H54 (cell line): ENCODE measurements around the gene ADAMTS2.

ENCODE experiments used
- DNase-seq: peaks from one replicate; pipeline ENCODE4 v3.0.0; 2011; ENCODE audit warnings: low spot score, mixed read lengths; ENCODE audit not compliant: insufficient read length
- FAIRE-seq: peaks from 3 replicates; lab custom pipeline; 2011; peaks lifted over from hg19 to GRCh38; lab: Jason Lieb, UNC
- POLR2A ChIP-seq: IDR thresholded peaks from 2 replicates; pipeline ENCODE4 v1.6.1; 2011; ENCODE audit warnings: low read depth, mild to moderate bottlenecking, low read length

The ADAMTS2 gene

GRCh38 chr5:179120951-179121666, 224.2 kb downstream of the ADAMTS2 start:
- FAIRE-seq = no peak

GRCh38 chr5:179120421-179120861, 224.8 kb downstream of the ADAMTS2 start:
- no peak for FAIRE-seq
- TF ChIP-seq POLR2A = no peak
- no peak for DNase-seq

More at GRCh38 chr5:179120951-179121666, 224.2 kb downstream of the ADAMTS2 start:
- DNase-seq = no peak
- no peak for TF ChIP-seq POLR2A

DNA sequence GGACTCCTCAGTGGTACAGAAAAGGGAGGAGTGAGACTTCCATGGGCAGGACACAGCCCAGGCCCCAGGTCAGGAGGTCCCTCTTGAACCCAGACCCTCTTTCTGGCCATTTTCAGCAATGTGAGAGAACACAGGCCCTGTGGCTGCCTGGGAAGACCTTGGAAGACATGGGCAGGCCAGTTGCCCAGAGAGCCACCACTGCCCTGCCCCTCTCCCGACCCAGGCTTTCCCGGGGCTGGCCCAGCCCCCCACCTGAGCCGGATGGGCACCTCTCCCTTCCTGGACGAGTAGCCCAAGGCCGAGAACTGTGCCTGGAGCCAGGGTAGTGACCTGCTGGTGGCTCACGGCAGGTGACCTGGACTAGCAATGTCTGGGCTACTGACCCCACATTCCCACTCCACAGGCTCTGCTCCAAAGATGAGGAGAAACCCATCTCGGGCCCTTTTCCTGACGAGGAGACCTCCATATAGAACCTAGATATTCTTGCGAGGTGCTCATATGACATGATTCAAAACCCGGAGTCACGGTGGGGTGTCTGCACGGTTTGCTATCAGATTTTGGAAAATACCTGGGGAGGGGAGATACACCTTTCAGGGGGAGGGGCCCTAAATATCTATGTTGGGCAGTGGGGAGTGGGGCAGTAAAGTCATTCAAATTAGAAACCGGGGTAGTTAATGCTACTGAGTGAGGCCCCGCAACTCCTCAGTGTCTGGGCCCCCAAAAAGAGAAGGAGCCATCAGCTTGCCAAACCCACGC, 225.7 kb downstream of the ADAMTS2 start:
- TF ChIP-seq POLR2A = no peak
- no peak for FAIRE-seq
- DNase-seq = no peak

- FAIRE-seq (no peak), DNase-seq (no peak)
- TF ChIP-seq POLR2A = no peak
Observed at GRCh38 chr5:179118756-179119414, 226.4 kb downstream of the ADAMTS2 start.

DNA sequence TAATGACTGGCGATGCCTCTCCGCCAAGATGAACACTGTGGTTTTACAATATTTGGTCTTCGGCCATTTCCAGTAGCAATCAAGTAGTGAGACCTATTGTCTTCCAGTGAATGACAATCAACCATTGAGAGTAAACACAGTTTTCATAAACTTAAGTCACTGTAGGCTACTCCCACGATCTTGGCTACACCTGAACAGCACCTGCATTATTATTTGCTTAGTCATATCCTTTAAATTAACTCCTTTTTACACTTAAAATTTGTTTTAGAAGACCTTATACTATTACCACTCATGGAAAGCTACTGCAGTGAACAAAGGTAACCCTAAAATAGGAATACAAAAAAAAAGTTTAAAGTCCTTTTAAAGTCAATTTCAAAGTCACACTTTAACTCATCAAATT, 226.9 kb downstream of the ADAMTS2 start:
- no peak for TF ChIP-seq POLR2A
- FAIRE-seq = no peak
- DNase-seq = no peak

DNA sequence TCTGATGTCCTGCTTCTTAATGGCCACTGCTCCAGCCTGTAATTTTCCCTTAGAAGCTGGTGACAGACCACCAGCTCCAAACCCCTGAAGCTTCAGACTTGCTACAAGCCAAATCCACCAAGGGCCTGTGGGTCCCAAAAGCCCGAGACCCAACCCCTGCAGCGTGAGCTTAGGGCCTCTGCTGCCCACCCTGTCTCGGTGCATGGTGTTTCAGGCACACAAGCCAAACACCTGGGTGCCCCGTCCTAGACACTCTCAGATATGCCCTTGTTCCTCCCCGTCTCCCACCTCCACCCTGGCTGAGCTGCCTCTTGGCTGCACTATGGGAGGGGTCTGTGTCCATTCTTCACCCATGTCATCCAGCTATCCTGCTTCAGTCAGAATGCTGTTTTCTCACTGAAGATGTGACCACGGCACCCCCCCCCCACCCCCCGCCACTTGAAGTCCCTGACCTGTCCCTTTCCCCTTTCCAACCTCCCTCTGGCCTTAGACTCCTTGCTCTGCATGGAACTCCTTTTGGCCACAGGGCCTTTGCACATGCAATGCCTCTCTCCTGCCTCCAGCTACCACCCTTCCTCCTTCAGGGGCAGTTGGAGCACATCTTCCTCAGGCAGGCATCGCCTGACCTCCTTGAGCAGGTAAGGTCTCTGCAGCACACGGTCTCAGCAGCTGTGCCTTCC, 229.3 kb downstream of the ADAMTS2 start:
- FAIRE-seq (no peak), DNase-seq (no peak)
- TF ChIP-seq POLR2A = no peak

GRCh38 chr5:179115307-179115706, 230.0 kb downstream of the ADAMTS2 start:
- FAIRE-seq (no peak), DNase-seq (no peak)
- TF ChIP-seq POLR2A = no peak

DNA sequence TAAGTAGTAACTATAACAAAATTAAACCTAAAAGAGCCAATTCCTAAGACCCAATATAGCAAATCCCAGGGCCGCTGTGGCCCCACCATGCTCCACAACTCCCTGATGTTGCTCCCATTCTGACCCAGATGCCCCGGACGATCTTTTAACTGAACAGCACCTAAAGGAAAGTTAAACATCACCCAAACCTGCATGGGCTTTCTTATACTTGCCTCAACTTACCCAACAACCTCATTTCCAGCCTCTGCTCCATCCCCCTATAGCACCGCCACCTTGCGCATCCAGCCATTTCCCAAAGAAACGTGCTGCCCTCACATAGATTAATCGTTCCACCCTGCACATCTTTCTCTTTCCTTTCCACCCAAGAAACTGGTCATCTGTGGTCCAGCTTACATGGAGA, 230.5 kb downstream of the ADAMTS2 start:
- no peak for TF ChIP-seq POLR2A
- FAIRE-seq (no peak), DNase-seq (no peak)

- FAIRE-seq (no peak), DNase-seq (no peak)
- TF ChIP-seq POLR2A = no peak
Observed at GRCh38 chr5:179113945-179114641, 231.2 kb downstream of the ADAMTS2 start.

DNA sequence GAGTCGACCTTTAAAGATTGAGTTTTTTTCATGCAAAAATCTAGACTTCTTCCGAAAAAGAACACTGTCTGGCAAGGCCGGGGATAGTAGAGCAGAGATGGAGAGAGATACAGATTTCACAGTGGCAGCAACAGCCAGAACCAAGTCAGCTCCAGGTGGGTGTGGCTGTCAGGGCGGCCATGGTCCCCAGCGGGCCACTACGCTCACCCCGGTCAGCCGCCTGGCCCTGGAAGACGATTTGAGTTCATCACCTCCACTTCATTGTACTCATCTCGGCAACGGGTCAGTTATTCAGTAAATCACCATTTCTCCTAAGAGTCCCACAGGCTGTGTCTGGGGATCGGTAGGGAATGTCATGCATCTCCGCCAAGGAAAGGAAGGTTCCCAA, 232.1 kb downstream of the ADAMTS2 start:
- FAIRE-seq (no peak), DNase-seq (no peak)
- no peak for TF ChIP-seq POLR2A

GRCh38 chr5:179112469-179113142, 232.7 kb downstream of the ADAMTS2 start:
- no peak for TF ChIP-seq POLR2A
- FAIRE-seq = no peak
- DNase-seq = no peak
